Mucosa of descending colon (tissue), 3 donors: ENCODE data around the gene IFNG. TPM values are rescaled to one million over a fixed set of nuclear protein-coding genes. Genes with fewer than 3 reads are reported as not detected.
A peak's percentile ranks its signal among the peaks of the same experiment; 100 is the strongest.
"Not testable (repeated sequence)": the region's sequence is repeated elsewhere in the genome, so short reads cannot be mapped to it uniquely, and the experiment has no call there.

Source experiments
- ATAC-seq: fragments of 200-7000 bp; cut with Tn5 transposase; one replicate; pipeline ENCODE4 v1.9.1; 2020; ENCODE audit warnings: mild to moderate bottlenecking, moderate library complexity
- DNase-seq, 3 donors: peaks; one replicate each; pipeline ENCODE4 v3.0.0-alpha.2; 2020
- H3K36me3 ChIP-seq: fragments of 200-600 bp; one replicate; pipeline ENCODE4 v1.8.0; 2021; ENCODE audit warnings: low read depth, mild to moderate bottlenecking
- H3K4me1 ChIP-seq: fragments of 200-600 bp; one replicate; pipeline ENCODE4 v1.8.0; 2021; ENCODE audit warnings: low read depth, mild to moderate bottlenecking
- H3K4me3 ChIP-seq: fragments of 200-600 bp; one replicate; pipeline ENCODE4 v1.8.0; 2021; ENCODE audit warnings: mild to moderate bottlenecking
- H3K9me3 ChIP-seq: fragments of 200-600 bp; one replicate; pipeline ENCODE4 v1.8.0; 2021; ENCODE audit warnings: mild to moderate bottlenecking
- intact Hi-C, 2 donors: fragments of 100-400 bp; cut with DNase I in 1 of 2; cut with micrococcal nuclease in 1 of 2; formaldehyde crosslinking; loops; one replicate each; pipeline versions ENCODE4 v1.11.0 to v1.11.1; 2022; cut with DNase I, micrococcal nuclease
- long read RNA-seq, 2 donors: library from polyadenylated mRNA; unstranded; transcript quantifications; one replicate each; pipeline ENCODE4 v2.0.0, GENCODE V29; 2019 to 2021
- total RNA-seq, 3 donors: library from RNA; stranded (reverse); fragmentation: NEBNext Ultra II Directional in 2 of 3; extraction: Animal tissue kit (Norgen Biotek cat#: 25700) in 2 of 3; gene quantifications; one replicate each; pipeline versions ENCODE4 v1.2.1 to v1.2.4, GENCODE V29; 2021 to 2023
- TF ChIP-seq, protein P1 (sequence below): fragments of 200-600 bp; IDR thresholded peaks from one replicate; pipeline ENCODE4 v1.8.0; 2022; ENCODE audit warnings: antibody characterized with exemption, mild to moderate bottlenecking
- donor health status: DM: no; HTN: no; CAD: no; lungs with moderate emphysema.
- donor health status: DM: no; HTN: no; CAD: no.
- donor health status: DM: no; HTN: yes; CAD: no.

The IFNG gene
- total RNA-seq: not detected
- long read RNA-seq, donor 1: 0 reads
- long read RNA-seq, donor 2: 0 reads

DNA sequence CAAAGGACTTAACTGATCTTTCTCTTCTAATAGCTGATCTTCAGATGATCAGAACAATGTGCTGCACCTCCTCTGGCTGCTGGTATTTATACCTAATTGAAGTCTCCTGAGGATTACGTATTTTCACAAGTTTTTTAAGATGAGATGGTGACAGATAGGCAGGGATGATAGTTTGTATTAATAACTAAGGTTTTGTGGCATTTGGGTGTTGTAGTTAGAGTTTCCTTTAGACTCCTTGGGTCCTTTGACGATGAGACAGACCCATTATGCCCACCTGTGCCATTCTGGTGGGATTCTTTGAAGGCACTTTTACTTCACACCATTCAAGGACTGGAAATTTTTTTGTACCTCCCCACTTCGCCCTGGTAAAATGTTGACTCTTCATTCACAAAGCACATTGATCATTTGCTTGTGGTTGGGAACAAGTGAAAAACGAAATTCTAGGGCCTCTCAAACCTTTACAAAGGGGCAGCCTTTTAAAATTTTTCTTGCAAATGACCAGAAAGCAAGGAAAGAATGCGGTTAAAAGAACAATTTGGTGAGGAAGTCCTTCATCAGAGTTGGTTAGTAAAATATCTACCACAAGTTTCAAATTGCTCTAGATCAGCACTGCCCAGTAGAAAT lies at the start of gene IFNG:
IFNG (minus strand) TSS at position 60 of the 624 bp plus-strand sequence. CDS start 125 bp downstream, outside the sequence.
- peak; percentile 44 for ATAC-seq
- H3K4me1 ChIP-seq: no peaks in the 10 kb centered on the region
- H3K36me3 ChIP-seq: no peaks in the 10 kb centered on the region
- H3K4me3 ChIP-seq: no peak within 1 kb of the TSS
- no peaks in the 10 kb centered on the region for H3K9me3 ChIP-seq
- intact Hi-C loops: no loop called here
- no peak for DNase-seq
- TF ChIP-seq, protein P1, sequence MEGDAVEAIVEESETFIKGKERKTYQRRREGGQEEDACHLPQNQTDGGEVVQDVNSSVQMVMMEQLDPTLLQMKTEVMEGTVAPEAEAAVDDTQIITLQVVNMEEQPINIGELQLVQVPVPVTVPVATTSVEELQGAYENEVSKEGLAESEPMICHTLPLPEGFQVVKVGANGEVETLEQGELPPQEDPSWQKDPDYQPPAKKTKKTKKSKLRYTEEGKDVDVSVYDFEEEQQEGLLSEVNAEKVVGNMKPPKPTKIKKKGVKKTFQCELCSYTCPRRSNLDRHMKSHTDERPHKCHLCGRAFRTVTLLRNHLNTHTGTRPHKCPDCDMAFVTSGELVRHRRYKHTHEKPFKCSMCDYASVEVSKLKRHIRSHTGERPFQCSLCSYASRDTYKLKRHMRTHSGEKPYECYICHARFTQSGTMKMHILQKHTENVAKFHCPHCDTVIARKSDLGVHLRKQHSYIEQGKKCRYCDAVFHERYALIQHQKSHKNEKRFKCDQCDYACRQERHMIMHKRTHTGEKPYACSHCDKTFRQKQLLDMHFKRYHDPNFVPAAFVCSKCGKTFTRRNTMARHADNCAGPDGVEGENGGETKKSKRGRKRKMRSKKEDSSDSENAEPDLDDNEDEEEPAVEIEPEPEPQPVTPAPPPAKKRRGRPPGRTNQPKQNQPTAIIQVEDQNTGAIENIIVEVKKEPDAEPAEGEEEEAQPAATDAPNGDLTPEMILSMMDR: no peak

DNA sequence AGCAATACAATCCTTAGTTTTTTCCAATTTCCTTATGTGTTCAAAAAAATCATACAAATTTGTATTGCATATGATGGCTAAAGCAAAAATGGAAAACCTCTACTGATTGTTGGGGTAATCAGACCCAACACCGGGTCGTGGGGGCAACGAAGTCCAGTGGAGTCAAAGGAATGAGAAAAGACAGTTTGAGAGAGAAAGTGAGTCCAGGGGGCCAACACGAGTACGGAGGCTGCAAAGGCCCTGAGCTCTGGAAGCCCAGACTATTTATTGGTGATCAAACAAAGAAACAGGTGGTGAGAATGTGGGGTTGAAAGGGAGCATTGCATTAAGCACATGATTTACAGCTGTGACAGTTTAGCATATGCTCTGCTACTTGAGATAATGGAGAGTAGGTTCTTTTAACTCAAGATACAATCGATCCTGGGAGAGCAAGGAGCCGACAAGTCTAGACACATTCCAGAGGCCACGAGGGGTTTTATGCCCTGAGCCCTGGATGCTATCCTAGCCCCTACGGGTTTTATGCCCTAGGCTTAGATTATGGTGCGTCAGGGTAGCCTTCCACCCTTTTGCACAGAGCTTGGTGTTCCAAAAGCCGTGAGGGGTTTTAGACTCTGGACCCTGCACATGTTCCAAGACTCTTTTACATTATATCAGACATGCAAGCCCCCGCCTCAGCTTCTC lies 49.6 kb upstream of the IFNG start:
- intact Hi-C loops, DNase-seq, H3K4me3 ChIP-seq, ATAC-seq, H3K36me3 ChIP-seq, H3K4me1 ChIP-seq, H3K9me3 ChIP-seq: not testable (repeated sequence)

- Histone ChIP-seq H3K36me3 (no peaks in the 10 kb centered on the region), H3K4me3 (no peak overlapping the region), H3K4me1 (no peaks in the 10 kb centered on the region), H3K9me3 (no peaks in the 10 kb centered on the region)
- intact Hi-C loops: no loop called here
- ATAC-seq: no peak
- TF ChIP-seq, protein P1: no peak
- no peak for DNase-seq
Measured at GRCh38 chr12:68207276-68207675, 47.7 kb upstream of the IFNG start.

- DNase-seq: no peak
- Histone ChIP-seq H3K9me3 (no peaks in the 10 kb centered on the region), H3K36me3 (no peaks in the 10 kb centered on the region), H3K4me3 (no peak overlapping the region), H3K4me1 (no peaks in the 10 kb centered on the region)
- ATAC-seq: no peak
- intact Hi-C loops: no loop called here
- TF ChIP-seq, protein P1: no peak
Measured at GRCh38 chr12:68206446-68206845, 46.9 kb upstream of the IFNG start.

DNA sequence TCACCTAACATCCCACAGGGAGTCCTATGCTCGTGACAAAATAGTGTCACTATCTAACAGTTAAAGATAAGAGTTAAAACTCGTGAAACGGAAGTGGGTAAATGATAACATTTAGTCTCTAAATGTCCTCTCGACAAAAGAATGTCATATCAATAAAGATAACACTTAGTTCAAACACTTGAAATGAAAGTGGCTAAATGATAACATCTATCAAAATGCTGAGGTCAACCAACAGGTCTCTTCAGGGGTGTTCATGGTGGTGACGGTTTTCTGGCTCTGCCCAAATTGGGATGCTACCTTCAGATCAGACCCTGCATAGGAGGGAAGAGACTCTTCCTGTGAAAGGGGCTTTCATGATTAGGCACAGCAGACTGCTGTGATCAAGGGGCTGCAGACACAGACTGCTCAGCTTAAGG lies 43.9 kb upstream of the IFNG start:
- DNase-seq (no peak), ATAC-seq (no peak)
- intact Hi-C loops: no loop called here
- Histone ChIP-seq H3K4me3 (no peak overlapping the region), H3K36me3 (no peaks in the 10 kb centered on the region), H3K4me1 (no peaks in the 10 kb centered on the region), H3K9me3 (no peaks in the 10 kb centered on the region)
- TF ChIP-seq, protein P1: no peak

- intact Hi-C loops: no loop called here
- ATAC-seq (no peak), DNase-seq (no peak)
- no peaks in the 10 kb centered on the region for H3K4me1 ChIP-seq
- no peaks in the 10 kb centered on the region for H3K9me3 ChIP-seq
- TF ChIP-seq, protein P1: no peak
- H3K36me3 ChIP-seq: no peaks in the 10 kb centered on the region
- H3K4me3 ChIP-seq: no peak overlapping the region
Measured at GRCh38 chr12:68200854-68201253, 41.3 kb upstream of the IFNG start.
